Measurements from ENCODE around the gene CHDH. TPM values are rescaled to one million over a fixed set of nuclear protein-coding genes. Genes with fewer than 3 reads are reported as not detected.

The CHDH gene
- total RNA-seq, 4 donors from 2014 or later: 0.16 to 2.6 (median 1.6) TPM

DNA sequence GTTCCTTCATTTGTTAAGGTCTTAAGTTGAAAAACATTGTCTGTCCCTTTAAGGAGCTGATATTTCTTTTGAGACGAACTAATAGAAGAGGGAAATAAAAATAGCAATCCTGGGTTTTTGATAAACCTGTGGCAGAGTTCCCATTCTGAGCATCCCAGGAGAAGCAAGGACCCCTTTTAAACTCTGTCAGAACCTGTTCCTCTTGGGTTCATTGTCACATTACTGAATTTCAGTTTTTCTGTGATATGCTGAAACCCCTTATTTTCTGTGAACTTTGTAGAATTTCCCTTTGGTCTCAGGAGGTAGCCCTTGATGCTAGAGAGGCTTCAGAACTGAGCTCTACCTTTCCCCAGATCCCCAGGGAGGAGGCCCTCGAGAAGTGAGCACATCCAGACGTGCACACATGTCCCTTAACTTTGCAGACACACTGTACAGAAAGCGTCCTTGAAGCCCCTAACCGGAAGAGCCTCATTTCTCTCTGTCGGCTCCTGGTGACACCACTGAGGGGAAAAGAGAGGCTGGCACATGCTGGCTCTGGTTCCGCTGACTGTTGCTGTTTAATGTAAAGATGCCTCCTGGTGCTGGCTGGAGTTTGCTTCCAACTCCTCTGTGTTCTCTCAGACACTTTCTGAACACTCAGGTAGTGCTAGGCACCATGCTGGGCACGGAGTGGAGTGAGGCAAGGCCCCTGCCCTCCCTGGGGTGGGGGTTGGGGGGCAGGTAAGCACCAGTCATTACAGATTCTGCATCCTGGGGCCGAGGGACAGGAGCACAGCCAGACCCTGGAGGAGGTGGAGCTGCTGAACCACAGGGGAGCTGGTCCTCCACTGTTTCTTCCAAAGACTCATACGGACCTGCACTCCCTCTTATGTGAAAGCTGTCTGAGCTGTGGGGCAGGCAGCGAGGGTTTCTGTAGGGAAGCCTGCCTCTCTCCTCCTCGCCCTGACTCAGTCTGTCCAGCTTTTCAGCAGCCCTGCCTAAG, 77.5 kb downstream of the CHDH start:
- DNase-seq (ENCODE audit: low spot score) (no peak), ATAC-seq (ENCODE audit: low FRiP score) (no peak)

DNA sequence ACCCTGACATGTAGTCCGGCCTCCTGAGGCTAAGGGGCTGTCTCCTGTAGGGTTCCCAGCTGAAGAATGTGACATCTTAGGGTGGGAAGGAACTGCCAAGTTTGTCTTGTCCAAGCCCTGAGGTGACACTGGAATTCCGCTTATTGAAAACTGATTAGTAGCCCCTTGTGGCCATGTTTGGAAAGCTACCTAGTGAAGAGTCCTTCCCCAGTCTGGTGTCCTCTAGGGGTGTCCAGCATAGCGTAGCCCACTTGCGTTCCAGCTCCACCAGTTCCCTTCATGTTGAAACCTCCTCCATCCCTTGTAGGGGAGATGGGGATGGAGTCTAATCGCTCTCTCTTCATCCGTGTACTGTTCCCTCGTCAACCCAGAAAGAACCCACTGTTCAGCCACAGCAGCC, 79.5 kb downstream of the CHDH start:
- DNase-seq (ENCODE audit: low spot score) (no peak), ATAC-seq (ENCODE audit: low FRiP score) (no peak)
- TF ChIP-seq, protein P1, sequence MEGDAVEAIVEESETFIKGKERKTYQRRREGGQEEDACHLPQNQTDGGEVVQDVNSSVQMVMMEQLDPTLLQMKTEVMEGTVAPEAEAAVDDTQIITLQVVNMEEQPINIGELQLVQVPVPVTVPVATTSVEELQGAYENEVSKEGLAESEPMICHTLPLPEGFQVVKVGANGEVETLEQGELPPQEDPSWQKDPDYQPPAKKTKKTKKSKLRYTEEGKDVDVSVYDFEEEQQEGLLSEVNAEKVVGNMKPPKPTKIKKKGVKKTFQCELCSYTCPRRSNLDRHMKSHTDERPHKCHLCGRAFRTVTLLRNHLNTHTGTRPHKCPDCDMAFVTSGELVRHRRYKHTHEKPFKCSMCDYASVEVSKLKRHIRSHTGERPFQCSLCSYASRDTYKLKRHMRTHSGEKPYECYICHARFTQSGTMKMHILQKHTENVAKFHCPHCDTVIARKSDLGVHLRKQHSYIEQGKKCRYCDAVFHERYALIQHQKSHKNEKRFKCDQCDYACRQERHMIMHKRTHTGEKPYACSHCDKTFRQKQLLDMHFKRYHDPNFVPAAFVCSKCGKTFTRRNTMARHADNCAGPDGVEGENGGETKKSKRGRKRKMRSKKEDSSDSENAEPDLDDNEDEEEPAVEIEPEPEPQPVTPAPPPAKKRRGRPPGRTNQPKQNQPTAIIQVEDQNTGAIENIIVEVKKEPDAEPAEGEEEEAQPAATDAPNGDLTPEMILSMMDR (IDR thresholded peaks at IDR 0.05): no peak

More for the DNA sequence above, 77.5 kb downstream of the CHDH start:
- TF ChIP-seq, protein P1 (IDR thresholded peaks at IDR 0.05): no peak

DNA sequence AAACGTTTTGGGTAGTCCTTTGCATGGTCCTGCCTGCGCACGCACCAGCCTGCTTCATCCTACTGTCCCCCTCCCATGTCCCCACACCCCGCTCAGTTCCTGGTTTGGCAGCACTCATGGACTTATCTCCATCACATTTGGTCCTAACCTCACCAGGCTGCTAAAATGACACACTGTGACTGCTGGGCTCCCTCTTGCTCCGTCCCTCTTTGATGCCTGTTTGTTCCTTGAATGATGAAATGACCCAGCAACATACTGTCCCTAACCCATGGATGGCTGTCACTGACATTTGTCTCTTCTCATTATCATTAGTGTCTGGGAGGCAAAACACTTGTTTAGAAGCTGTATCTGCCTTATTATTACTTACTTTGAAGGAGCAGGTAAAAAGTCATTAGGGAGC, 80.5 kb downstream of the CHDH start:
- ATAC-seq (ENCODE audit: low FRiP score) (no peak), DNase-seq (ENCODE audit: low spot score) (no peak)
- TF ChIP-seq, protein P1 (IDR thresholded peaks at IDR 0.05): no peak

DNA sequence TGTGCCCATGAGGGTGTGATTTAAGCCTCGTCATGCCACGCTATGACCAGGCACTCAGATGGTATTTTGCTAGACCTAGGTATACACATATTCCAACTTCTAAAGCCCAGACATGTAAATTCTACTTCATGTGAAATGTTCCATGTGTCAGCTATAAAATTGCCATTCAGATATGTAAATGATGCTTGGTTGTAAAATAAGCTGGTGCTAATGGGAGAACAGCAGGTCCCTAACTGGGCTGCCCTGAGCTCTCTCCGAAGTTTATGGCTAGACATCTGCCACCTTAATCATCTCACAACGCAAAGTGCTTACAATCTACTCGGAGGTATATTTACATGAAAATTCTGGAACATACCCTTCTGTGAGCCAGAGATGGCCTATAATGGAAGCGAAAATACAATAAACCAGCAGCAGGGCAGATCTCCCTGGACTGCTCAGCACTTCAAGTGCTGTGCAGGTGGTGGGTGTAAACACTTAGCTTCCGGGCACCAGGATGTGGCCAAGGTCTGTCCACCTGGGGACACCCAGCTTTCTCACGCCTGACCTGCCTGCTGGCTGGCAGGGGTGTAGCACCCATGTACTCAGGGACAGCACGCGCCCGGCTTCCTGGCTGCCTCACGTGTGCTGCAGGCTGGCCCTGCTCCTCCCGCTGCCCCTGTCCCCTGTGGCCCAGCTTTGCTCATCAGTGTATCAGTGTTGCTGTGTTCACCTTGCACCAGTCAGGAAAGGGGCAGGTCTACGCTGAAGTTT, 82.0 kb downstream of the CHDH start:
- no peak for ATAC-seq (ENCODE audit: low FRiP score)
- no peak for DNase-seq (ENCODE audit: low spot score)
- TF ChIP-seq, protein P1 (IDR thresholded peaks at IDR 0.05): no peak

DNA sequence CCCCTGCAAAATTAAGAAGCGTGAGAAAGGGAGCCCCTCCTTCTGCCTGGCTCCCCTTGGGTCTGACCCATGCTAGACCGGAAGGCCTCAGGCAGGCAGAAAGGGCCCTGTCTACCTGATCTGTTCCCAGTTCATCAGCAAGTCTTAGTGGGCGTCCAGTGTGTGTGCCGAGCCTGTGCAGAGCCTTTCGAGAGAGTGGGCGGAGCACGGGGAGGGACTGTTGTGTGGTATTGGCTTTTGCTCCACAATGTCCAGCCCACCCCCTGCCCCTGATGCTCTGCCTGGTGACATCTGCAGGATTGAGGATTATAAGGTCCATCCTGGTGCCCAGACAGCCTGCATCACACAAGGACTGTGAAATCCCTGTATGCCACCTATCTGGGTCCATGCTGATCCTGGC, 82.9 kb downstream of the CHDH start:
- TF ChIP-seq, protein P1 (IDR thresholded peaks at IDR 0.05): no peak
- no peak for DNase-seq (ENCODE audit: low spot score)
- ATAC-seq (ENCODE audit: low FRiP score): no peak

Small RNAs within 50 kb of the gene (small RNA-seq; reads per million reads assigned to genes)
- not detected for gene AC012467.1

Other genes starting within 250 kb of the CHDH start
- 1 to 10 TPM in 2 of 4 donors, not detected in 2; 1.5 to 1.7 TPM for gene IL17RB, start 149 bp upstream of the CHDH start, total RNA-seq
- 10 to 100 TPM; 16.7 to 22.1 (median 21.5) TPM for gene ACTR8, start 35.7 kb upstream of the CHDH start, total RNA-seq
- gene SELENOK, start 45.4 kb upstream of the CHDH start, total RNA-seq: 10 to 100 TPM; 41.1 to 67.3 (median 46.7) TPM